HCT116 (cell line): ENCODE data around the gene EGFR. TPM values are rescaled to one million over a fixed set of nuclear protein-coding genes. Genes with fewer than 3 reads are reported as not detected.

ENCODE experiments used
- ATAC-seq: fragments of 200-7000 bp; cut with Tn5 transposase; 2 replicates; pipeline ENCODE4 v1.9.1; 2020; ENCODE audit warnings: mild to moderate bottlenecking, moderate library complexity
- BruUV-seq: library from RNA; stranded (reverse); fragments of 400-500 nt; replicated peaks from 2 replicates; lab custom pipeline; 2021; lab: Mats Ljungman, UMichigan
- CTCF ChIA-PET: fragments of 300-600 bp; sonication (Branson Sonifier 250); formaldehyde crosslinking; loops from one replicate; lab custom pipeline; 2021; ENCODE audit warnings: antibody characterized with exemption; lab: Charles Lee
- POLR2A ChIA-PET: fragments of 300-600, 350-600 bp; sonication (Branson Sonifier 250); formaldehyde crosslinking; loops from one replicate; lab custom pipeline; 2021; ENCODE audit warnings: antibody characterized with exemption; lab: Charles Lee
- RAD21 ChIA-PET, 2 experiments: fragments of 300-600 bp; sonication (Branson Sonifier 250); formaldehyde crosslinking; loops; one replicate each; lab custom pipeline; 2023; ENCODE audit warnings: low total read pairs in 2 of 2; ENCODE audit not compliant: uncharacterized antibody in 2 of 2, unreplicated experiment in 2 of 2, low non-redundant PET in 1 of 2; lab: Charles Lee
- DNase-seq: peaks from one replicate; pipeline ENCODE4 v3.0.0-alpha.2; 2010; ENCODE audit warnings: low read depth, low spot score
- H2AFZ ChIP-seq: fragments of 200-600 bp; shearing (Covaris generic), sonication (generic); 2 replicates; pipeline ENCODE4 v1.6.1; 2017; ENCODE audit warnings: low read depth, mixed run types, mixed read lengths, antibody characterized with exemption, low read length; ENCODE audit not compliant: poor library complexity, severe bottlenecking
- H3K27ac ChIP-seq: 2 replicates; pipeline ENCODE4 v1.5.1; 2012; ENCODE audit warnings: low read depth, low read length
- H3K27me3 ChIP-seq: fragments of 200-600 bp; sonication (generic); 2 replicates; pipeline ENCODE4 v1.6.1; 2016; ENCODE audit warnings: mixed run types, low read length, mixed read lengths; ENCODE audit not compliant: insufficient read depth
- H3K36me3 ChIP-seq, 2 experiments: fragments of 200-500 bp in 1 of 2; fragments of 200-600 bp in 1 of 2; sonication (Bioruptor generic) in 1 of 2; sonication (generic) in 1 of 2; 2 replicates each; pipeline versions ENCODE4 v1.5.1 to v1.6.1; 2014 to 2016; ENCODE audit warnings: low read length in 2 of 2, inconsistent platforms in 1 of 2, mixed read lengths in 1 of 2, mixed run types in 1 of 2; ENCODE audit not compliant: insufficient read depth in 2 of 2, control insufficient read depth in 1 of 2
- H3K4me1 ChIP-seq, 2 experiments: fragments of 200-600 bp in 1 of 2; sonication (generic) in 1 of 2; 2 replicates each; pipeline versions ENCODE4 v1.5.1 to v1.6.1; 2012 to 2017; ENCODE audit warnings: low read length in 2 of 2, inconsistent platforms in 1 of 2, mild to moderate bottlenecking in 1 of 2, mixed read lengths in 1 of 2, mixed run types in 1 of 2, moderate library complexity in 1 of 2; ENCODE audit not compliant: insufficient read depth in 2 of 2, control insufficient read depth in 1 of 2
- H3K4me2 ChIP-seq: fragments of 200-600 bp; sonication (generic); 2 replicates; pipeline ENCODE4 v1.6.1; 2017; ENCODE audit warnings: mixed run types, low read length, mixed read lengths
- H3K4me3 ChIP-seq, 2 experiments: fragments of 200-600 bp in 1 of 2; sonication (generic) in 1 of 2; replicated peaks in 1 of 2; 2 replicates each; pipeline ENCODE4 v1.5.1; 2011 to 2016; ENCODE audit warnings: low read length in 2 of 2, control low read depth in 1 of 2, low read depth in 1 of 2, mild to moderate bottlenecking in 1 of 2, mixed read lengths in 1 of 2, mixed run types in 1 of 2
- H3K79me2 ChIP-seq: fragments of 200-600 bp; sonication (generic); 2 replicates; pipeline ENCODE4 v1.6.1; 2017; ENCODE audit warnings: mild to moderate bottlenecking, mixed run types, low read length, moderate library complexity, mixed read lengths; ENCODE audit not compliant: insufficient read depth
- H3K9ac ChIP-seq: fragments of 200-600 bp; sonication (generic); 2 replicates; pipeline ENCODE4 v1.6.1; 2016; ENCODE audit warnings: low read length, mixed read lengths
- H3K9me2 ChIP-seq: fragments of 200-600 bp; sonication (generic), shearing (Covaris generic); 2 replicates; pipeline ENCODE4 v1.6.1; 2017; ENCODE audit warnings: mixed run types, mild to moderate bottlenecking, moderate library complexity; ENCODE audit not compliant: insufficient read depth
- H3K9me3 ChIP-seq, 2 experiments: fragments of 200-500 bp in 1 of 2; fragments of 200-600 bp in 1 of 2; sonication (Bioruptor generic) in 1 of 2; sonication (generic) in 1 of 2; 2 replicates each; pipeline ENCODE4 v1.6.1; 2014 to 2017; ENCODE audit warnings: low read length in 2 of 2, mixed read lengths in 2 of 2, inconsistent platforms in 1 of 2, low read depth in 1 of 2, mild to moderate bottlenecking in 1 of 2, mixed run types in 1 of 2, moderate library complexity in 1 of 2; ENCODE audit not compliant: control insufficient read depth in 1 of 2, insufficient read depth in 1 of 2
- H4K20me1 ChIP-seq: fragments of 200-600 bp; sonication (generic), shearing (Covaris generic); 2 replicates; pipeline ENCODE4 v1.6.1; 2017; ENCODE audit warnings: mixed run types, mild to moderate bottlenecking, moderate library complexity; ENCODE audit not compliant: insufficient read depth
- CEBPB ChIP-seq: IDR thresholded peaks from 2 replicates; pipeline ENCODE4 v1.6.1; 2012; ENCODE audit warnings: low read depth
- EGR1 ChIP-seq: IDR thresholded peaks from 2 replicates; pipeline ENCODE4 v1.6.1; 2012; ENCODE audit warnings: low read depth
- EZH2 ChIP-seq: fragments of 200-600 bp; sonication (generic); IDR thresholded peaks from 2 replicates; pipeline ENCODE4 v1.6.1; 2017; ENCODE audit warnings: antibody characterized with exemption, mixed run types
- EZH2phosphoT487 ChIP-seq: fragments of 200-600 bp; IDR thresholded peaks from 2 replicates; pipeline ENCODE4 v1.6.1; 2018; ENCODE audit warnings: antibody characterized with exemption, borderline replicate concordance
- JUND ChIP-seq: IDR thresholded peaks from 2 replicates; pipeline ENCODE4 v1.6.1; 2012
- MAX ChIP-seq: IDR thresholded peaks from 2 replicates; pipeline ENCODE4 v1.6.1; 2012
- POLR2AphosphoS5 ChIP-seq: IDR thresholded peaks from 2 replicates; pipeline ENCODE4 v1.6.1; 2011; ENCODE audit warnings: mild to moderate bottlenecking, low read depth, low read length, moderate library complexity
- RAD21 ChIP-seq: IDR thresholded peaks from 2 replicates; pipeline ENCODE4 v1.6.1; 2012; ENCODE audit warnings: low read depth, mild to moderate bottlenecking
- SIN3A ChIP-seq: IDR thresholded peaks from 2 replicates; pipeline ENCODE4 v1.6.1; 2012; ENCODE audit warnings: low read depth
- SP1 ChIP-seq: IDR thresholded peaks from 2 replicates; pipeline ENCODE4 v1.6.1; 2012; ENCODE audit warnings: low read depth
- SRF ChIP-seq: IDR thresholded peaks from 2 replicates; pipeline ENCODE4 v1.6.1; 2012; ENCODE audit warnings: low read depth
- YY1 ChIP-seq: IDR thresholded peaks from 2 replicates; pipeline ENCODE4 v1.6.1; 2011; ENCODE audit warnings: low read length, low read depth, moderate library complexity, mild to moderate bottlenecking; ENCODE audit not compliant: insufficient replicate concordance; ENCODE audit errors: extremely low read depth
- ZBTB33 ChIP-seq: IDR thresholded peaks from 2 replicates; pipeline ENCODE4 v1.6.1; 2011; ENCODE audit warnings: mild to moderate bottlenecking, low read length, moderate library complexity; ENCODE audit not compliant: insufficient replicate concordance; ENCODE audit errors: extremely low read depth
- ZFX ChIP-seq: fragments of 450-650 bp; IDR thresholded peaks from 2 replicates; pipeline ENCODE4 v1.6.1; 2017
- ZNF274 ChIP-seq: fragments of 200-500 bp; sonication (Bioruptor generic); IDR thresholded peaks from 2 replicates; pipeline ENCODE4 v1.6.1; 2014; ENCODE audit warnings: mild to moderate bottlenecking, low read depth, low read length, inconsistent platforms
- intact Hi-C: fragments of 100-400 bp; cut with micrococcal nuclease; formaldehyde crosslinking; loops from 2 replicates; pipeline ENCODE4 v1.10.0; 2022
- total RNA-seq: library from RNA; stranded (reverse); gene quantifications from one replicate; pipeline ENCODE4 v1.2.1, GENCODE V29; 2021; ENCODE audit not compliant: unreplicated experiment
- TF ChIP-seq, protein P1 (sequence below): IDR thresholded peaks from 2 replicates; pipeline ENCODE4 v1.6.1; 2012; ENCODE audit warnings: low read depth
- TF ChIP-seq, protein P2 (sequence below), 3 experiments: fragments of 200-600 bp in 1 of 3; sonication (generic) in 1 of 3; IDR thresholded peaks in 2 of 3; conservative IDR thresholded peaks in 1 of 3; 2 replicates each; pipeline ENCODE4 v1.5.1; 2012 to 2017; ENCODE audit warnings: low read depth in 2 of 3, low read length in 2 of 3, antibody characterized with exemption in 1 of 3, borderline replicate concordance in 1 of 3, control low read depth in 1 of 3, mild to moderate bottlenecking in 1 of 3, mixed read lengths in 1 of 3, mixed run types in 1 of 3, moderate library complexity in 1 of 3; ENCODE audit not compliant: insufficient read depth in 1 of 3

EGFR gene
- total RNA-seq, 1 experiment from 2014 or later, result 71.5 TPM

DNA sequence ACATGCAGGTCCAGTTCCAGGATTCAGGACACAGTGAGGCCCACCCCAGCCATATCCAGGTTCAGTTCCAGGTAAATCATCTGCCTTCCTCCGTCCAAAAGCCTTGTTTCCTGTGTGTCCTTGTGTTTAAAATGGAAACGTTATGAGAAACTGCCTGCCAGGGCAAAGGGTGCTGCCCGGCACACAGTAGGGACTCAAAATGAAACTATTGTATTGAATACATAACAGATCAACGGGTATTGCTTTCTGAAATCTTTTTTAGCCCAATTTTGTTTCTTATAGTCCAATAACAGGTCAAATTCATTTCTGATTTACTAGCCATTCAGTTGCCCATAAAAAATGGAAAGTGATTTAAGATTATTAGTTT is 115.5 kb downstream of the EGFR start:
- TF ChIP-seq RAD21 (no peak), SP1 (no peak), ZNF274 (no peak), ZFX (no peak), MAX (no peak), CEBPB (no peak), ZBTB33 (no peak), YY1 (no peak), POLR2AphosphoS5 (no peak), SRF (no peak), JUND (no peak), EGR1 (no peak), SIN3A (no peak), EZH2 (no peak), EZH2phosphoT487 (no peak)
- TF ChIP-seq, protein P1, sequence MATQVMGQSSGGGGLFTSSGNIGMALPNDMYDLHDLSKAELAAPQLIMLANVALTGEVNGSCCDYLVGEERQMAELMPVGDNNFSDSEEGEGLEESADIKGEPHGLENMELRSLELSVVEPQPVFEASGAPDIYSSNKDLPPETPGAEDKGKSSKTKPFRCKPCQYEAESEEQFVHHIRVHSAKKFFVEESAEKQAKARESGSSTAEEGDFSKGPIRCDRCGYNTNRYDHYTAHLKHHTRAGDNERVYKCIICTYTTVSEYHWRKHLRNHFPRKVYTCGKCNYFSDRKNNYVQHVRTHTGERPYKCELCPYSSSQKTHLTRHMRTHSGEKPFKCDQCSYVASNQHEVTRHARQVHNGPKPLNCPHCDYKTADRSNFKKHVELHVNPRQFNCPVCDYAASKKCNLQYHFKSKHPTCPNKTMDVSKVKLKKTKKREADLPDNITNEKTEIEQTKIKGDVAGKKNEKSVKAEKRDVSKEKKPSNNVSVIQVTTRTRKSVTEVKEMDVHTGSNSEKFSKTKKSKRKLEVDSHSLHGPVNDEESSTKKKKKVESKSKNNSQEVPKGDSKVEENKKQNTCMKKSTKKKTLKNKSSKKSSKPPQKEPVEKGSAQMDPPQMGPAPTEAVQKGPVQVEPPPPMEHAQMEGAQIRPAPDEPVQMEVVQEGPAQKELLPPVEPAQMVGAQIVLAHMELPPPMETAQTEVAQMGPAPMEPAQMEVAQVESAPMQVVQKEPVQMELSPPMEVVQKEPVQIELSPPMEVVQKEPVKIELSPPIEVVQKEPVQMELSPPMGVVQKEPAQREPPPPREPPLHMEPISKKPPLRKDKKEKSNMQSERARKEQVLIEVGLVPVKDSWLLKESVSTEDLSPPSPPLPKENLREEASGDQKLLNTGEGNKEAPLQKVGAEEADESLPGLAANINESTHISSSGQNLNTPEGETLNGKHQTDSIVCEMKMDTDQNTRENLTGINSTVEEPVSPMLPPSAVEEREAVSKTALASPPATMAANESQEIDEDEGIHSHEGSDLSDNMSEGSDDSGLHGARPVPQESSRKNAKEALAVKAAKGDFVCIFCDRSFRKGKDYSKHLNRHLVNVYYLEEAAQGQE, result no peak
- TF ChIP-seq, protein P2, sequence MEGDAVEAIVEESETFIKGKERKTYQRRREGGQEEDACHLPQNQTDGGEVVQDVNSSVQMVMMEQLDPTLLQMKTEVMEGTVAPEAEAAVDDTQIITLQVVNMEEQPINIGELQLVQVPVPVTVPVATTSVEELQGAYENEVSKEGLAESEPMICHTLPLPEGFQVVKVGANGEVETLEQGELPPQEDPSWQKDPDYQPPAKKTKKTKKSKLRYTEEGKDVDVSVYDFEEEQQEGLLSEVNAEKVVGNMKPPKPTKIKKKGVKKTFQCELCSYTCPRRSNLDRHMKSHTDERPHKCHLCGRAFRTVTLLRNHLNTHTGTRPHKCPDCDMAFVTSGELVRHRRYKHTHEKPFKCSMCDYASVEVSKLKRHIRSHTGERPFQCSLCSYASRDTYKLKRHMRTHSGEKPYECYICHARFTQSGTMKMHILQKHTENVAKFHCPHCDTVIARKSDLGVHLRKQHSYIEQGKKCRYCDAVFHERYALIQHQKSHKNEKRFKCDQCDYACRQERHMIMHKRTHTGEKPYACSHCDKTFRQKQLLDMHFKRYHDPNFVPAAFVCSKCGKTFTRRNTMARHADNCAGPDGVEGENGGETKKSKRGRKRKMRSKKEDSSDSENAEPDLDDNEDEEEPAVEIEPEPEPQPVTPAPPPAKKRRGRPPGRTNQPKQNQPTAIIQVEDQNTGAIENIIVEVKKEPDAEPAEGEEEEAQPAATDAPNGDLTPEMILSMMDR (IDR thresholded peaks at IDR 0.05 in 2 of 3, conservative IDR thresholded peaks at IDR 0.05 in 1 of 3; ENCODE audit: borderline replicate concordance in 1 of 3, insufficient read depth in 1 of 3, low read depth in 2 of 3, low read length in 2 of 3), result no peak
- DNase-seq, result no peak
- intact Hi-C loops, result loop anchor here (5.0 kb wide), 2 partner anchors 347 to 362 kb away; no protein-coding TSS in a partner anchor
- ATAC-seq, result no peak
- Histone ChIP-seq H3K9me2 (no peaks in the 10 kb centered on the region), H3K27ac (peak overlapping the region; percentile 98), H4K20me1 (no peaks in the 10 kb centered on the region), H3K4me3 (no peak overlapping the region), H3K36me3 (peaks cover 0 to 6% of the 10 kb centered on the region in 2 experiments; a peak in 1 of 4 replicates), H3K4me1 (peaks cover 58 to 65% of the 10 kb centered on the region in 2 experiments), H3K4me2 (peak overlapping the region; percentile 70), H3K9ac (peak overlapping the region; percentile 80), H2AFZ (no peak overlapping the region), H3K9me3 (no peaks in the 10 kb centered on the region), H3K79me2 (peaks cover 61% of the 10 kb centered on the region), H3K27me3 (no peaks in the 10 kb centered on the region)
- BruUV-seq, result no TSS peak
- POLR2A ChIA-PET, result no interaction called here
- CTCF ChIA-PET, result no interaction called here
- RAD21 ChIA-PET, result no interaction called here
